Mucosa of gallbladder (tissue), 1 donor: ENCODE data around the gene PRLR. TPM values are rescaled to one million over a fixed set of nuclear protein-coding genes. Genes with fewer than 3 reads are reported as not detected.

ENCODE experiments used
- DNase-seq: peaks from one replicate; pipeline ENCODE4 v3.0.0-alpha.2; 2020; ENCODE audit warnings: low spot score
- total RNA-seq: library from RNA; stranded (reverse); gene quantifications from one replicate; pipeline ENCODE4 v1.2.1, GENCODE V29; 2021
- donor health status: DM: no; HTN: no; CAD: no.

The PRLR gene
- total RNA-seq, 1 donor from 2014 or later = 9.3 TPM

DNA sequence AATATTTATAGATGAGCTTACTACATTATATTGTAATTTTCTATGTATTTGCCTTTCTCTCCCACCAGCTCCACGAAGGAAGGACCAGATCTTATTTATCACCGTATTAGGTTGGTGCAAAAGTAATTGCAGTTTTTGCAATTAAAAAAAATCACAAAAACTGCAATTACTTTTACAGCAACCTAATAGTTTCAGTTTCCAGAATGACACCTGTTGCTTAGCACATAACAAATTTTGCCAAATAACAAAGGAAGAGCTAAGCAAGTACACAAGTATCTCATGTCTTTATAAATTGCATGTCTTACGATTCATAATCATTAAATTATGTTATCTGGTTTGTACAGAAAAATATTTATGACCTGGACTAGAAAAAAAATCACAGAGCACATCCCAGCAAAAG, 228.4 kb downstream of the PRLR start:
- no peak for DNase-seq

Other genes with a start within 250 kb of the PRLR start
- gene AGXT2, start 182.5 kb downstream of the PRLR start, total RNA-seq = 6.6 TPM